ENCODE measurements around the gene CLEC4G. TPM values are rescaled to one million over a fixed set of nuclear protein-coding genes. Genes with fewer than 3 reads are reported as not detected.

The CLEC4G gene
- total RNA-seq, 2 experiments from 2014 or later, result not detected

DNA sequence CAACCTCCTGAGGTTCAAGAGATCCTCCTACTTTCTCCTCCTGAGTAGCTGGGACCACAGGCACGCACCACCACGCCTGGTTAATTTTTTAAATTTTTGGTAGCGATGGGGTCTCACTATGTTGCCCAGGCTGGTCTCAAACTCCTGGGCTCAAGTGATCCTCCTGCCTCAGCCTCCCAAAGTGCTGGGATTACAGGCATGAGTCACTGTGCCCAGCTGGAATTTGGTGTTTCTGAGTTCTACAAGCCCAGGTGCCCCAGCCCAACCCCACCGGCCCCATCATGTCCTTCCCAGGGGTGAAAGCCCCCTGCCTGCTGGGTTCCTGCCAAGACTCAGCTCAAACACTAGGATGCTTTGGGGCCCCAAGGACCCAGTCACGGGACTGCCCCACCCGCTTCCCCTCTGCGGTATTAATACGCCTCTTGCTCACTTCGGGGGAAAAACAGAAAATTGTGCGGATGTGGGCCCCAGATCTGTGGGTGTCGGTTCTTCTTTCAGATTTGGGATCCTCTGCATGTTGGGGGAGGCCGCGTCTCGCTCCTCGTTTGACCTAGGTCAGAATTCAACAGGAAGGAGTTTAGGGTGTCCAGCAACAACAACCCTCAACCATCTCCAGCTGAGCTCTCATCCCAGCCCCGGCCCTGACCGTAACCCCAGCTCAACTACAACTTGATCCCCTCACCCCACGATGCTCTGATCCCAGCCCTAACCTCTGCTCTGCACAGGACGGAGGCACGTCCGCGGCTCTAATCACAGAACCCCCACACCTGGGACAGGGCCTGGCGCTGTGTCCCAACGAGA is 26.3 kb downstream of the CLEC4G start:
- CTCF ChIA-PET, result interaction anchor here (1.8 to 2.3 kb wide), 2 partner anchors 25 to 42 kb away, joined by 3 to 15 read pairs; partner anchors contain the start of gene TRAPPC5
- TF ChIP-seq, protein P1, sequence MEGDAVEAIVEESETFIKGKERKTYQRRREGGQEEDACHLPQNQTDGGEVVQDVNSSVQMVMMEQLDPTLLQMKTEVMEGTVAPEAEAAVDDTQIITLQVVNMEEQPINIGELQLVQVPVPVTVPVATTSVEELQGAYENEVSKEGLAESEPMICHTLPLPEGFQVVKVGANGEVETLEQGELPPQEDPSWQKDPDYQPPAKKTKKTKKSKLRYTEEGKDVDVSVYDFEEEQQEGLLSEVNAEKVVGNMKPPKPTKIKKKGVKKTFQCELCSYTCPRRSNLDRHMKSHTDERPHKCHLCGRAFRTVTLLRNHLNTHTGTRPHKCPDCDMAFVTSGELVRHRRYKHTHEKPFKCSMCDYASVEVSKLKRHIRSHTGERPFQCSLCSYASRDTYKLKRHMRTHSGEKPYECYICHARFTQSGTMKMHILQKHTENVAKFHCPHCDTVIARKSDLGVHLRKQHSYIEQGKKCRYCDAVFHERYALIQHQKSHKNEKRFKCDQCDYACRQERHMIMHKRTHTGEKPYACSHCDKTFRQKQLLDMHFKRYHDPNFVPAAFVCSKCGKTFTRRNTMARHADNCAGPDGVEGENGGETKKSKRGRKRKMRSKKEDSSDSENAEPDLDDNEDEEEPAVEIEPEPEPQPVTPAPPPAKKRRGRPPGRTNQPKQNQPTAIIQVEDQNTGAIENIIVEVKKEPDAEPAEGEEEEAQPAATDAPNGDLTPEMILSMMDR (IDR thresholded peaks at IDR 0.05), result no peak
- peak; percentile 93 for ATAC-seq
- POLR2A ChIA-PET, result interaction anchor here (1.3 kb wide), 1 partner anchor 62 kb away, joined by 3 read pairs; no protein-coding TSS in a partner anchor
- DNase-seq, result peak; percentile 94
- Mint-ChIP-seq H3K27me3 (no peaks in the 10 kb centered on the region), H3K4me1 (ENCODE audit: low read depth) (peaks cover 39% of the 10 kb centered on the region), H3K9me3 (no peaks in the 10 kb centered on the region), H3K27ac (peak overlapping the region; percentile 87), H3K36me3 (ENCODE audit: low read depth) (peaks cover 1% of the 10 kb centered on the region), H3K4me3 (peak overlapping the region; percentile 57)
- intact Hi-C loops (cut with micrococcal nuclease), result loop anchor here (10.0 kb wide), 1 partner anchor 69 kb away; no protein-coding TSS in a partner anchor

DNA sequence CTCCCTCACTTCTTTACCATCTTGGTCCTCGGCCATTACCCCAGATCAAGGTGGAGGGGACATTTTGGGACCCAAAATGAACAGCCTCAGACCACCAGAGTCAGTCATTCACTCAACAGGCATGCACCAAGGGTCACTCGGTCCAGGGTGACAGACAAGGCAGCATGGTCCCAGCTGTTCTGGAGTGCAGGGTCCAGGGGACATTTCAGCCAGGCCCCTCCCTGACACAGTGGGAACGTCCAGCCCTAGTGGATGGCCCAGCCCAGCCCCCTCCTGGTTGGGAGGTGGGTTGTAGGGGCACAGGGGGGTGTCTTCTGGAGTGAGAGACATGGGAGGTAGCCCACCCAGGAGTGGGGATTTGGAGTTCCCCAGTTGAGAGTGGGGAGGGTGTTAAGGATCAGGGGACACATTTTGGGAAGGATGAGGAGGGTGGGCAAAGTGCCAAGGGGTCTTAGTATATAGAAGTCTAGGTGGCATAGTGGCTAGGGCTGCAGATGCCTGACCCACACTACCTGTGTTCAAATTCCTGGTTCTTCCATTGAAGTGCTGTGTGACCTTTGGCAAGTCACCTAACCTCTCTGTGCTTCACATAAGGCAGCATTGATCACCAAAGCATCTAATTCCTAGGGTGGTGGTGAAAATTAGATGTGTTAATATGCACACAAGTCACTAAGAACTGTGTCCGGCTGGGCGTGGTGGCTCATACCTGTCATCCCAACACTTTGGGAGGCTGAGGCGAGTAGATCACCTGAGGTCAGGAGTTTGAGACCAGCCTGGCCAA is 27.4 kb downstream of the CLEC4G start:
- DNase-seq, result no peak
- TF ChIP-seq, protein P1 (IDR thresholded peaks at IDR 0.05), result no peak
- no peaks in the 10 kb centered on the region for H3K27me3 Mint-ChIP-seq
- no peak overlapping the region for H3K4me3 Mint-ChIP-seq
- CTCF ChIA-PET, result no interaction called here
- H3K27ac Mint-ChIP-seq, result no peak overlapping the region
- intact Hi-C loops (cut with micrococcal nuclease), result loop anchor here (10.0 kb wide), 1 partner anchor 70 kb away; no protein-coding TSS in a partner anchor
- ATAC-seq, result no peak
- POLR2A ChIA-PET, result interaction anchor here (1.3 kb wide), 1 partner anchor 63 kb away, joined by 3 read pairs; no protein-coding TSS in a partner anchor
- peaks cover 1% of the 10 kb centered on the region for H3K36me3 Mint-ChIP-seq (ENCODE audit: low read depth)
- H3K4me1 Mint-ChIP-seq (ENCODE audit: low read depth), result peaks cover 47% of the 10 kb centered on the region
- H3K9me3 Mint-ChIP-seq, result no peaks in the 10 kb centered on the region

GRCh38 chr19:7703332-7703731 is 28.6 kb downstream of the CLEC4G start:
- ChIA-PET CTCF (interaction anchor here (1.5 kb wide), 1 partner anchor 22 kb away, joined by 6 read pairs; the partner anchor contains the start of gene TRAPPC5), POLR2A (no interaction called here)
- intact Hi-C loops (cut with micrococcal nuclease), result loop anchor here (10.0 kb wide), 1 partner anchor 71 kb away; no protein-coding TSS in a partner anchor
- peaks cover 2% of the 10 kb centered on the region for H3K27me3 Mint-ChIP-seq
- H3K4me3 Mint-ChIP-seq, result no peak overlapping the region
- H3K36me3 Mint-ChIP-seq (ENCODE audit: low read depth), result peaks cover 1% of the 10 kb centered on the region
- H3K9me3 Mint-ChIP-seq, result no peaks in the 10 kb centered on the region
- no peak for DNase-seq
- H3K4me1 Mint-ChIP-seq (ENCODE audit: low read depth), result peaks cover 53% of the 10 kb centered on the region
- TF ChIP-seq, protein P1 (IDR thresholded peaks at IDR 0.05), result no peak
- no peak for ATAC-seq
- H3K27ac Mint-ChIP-seq, result no peak overlapping the region

GRCh38 chr19:7701654-7702457 is 30.1 kb downstream of the CLEC4G start, which contains the start of gene FCER2:
FCER2 (minus strand) TSS chr19:7702131; CDS start chr19:7699760, 2,371 bp downstream.
- Mint-ChIP-seq H3K4me1 (ENCODE audit: low read depth) (peaks cover 47% of the 10 kb centered on the region), H3K9me3 (no peaks in the 10 kb centered on the region), H3K4me3 (no peak within 1 kb of the TSS), H3K36me3 (ENCODE audit: low read depth) (peaks cover 1% of the 10 kb centered on the region), H3K27me3 (peaks cover 6% of the 10 kb centered on the region), H3K27ac (no peak within 1 kb of the TSS)
- no peak for DNase-seq
- POLR2A ChIA-PET, result interaction anchor here (0.8 kb wide), 1 partner anchor 108 kb away, joined by 3 read pairs; no protein-coding TSS in a partner anchor
- ATAC-seq, result no peak
- CTCF ChIA-PET, result interaction anchor here (0.6 to 1.5 kb wide), 2 partner anchors 21 to 134 kb away, joined by 3 to 6 read pairs; partner anchors contain the start of gene TRAPPC5
- TF ChIP-seq, protein P1 (IDR thresholded peaks at IDR 0.05), result no peak
- intact Hi-C loops (cut with micrococcal nuclease), result loop anchor here (10.0 kb wide), 1 partner anchor 73 kb away; no protein-coding TSS in a partner anchor
